ENCODE results near the gene CEP170. TPM values are rescaled to one million over a fixed set of nuclear protein-coding genes. Genes with fewer than 3 reads are reported as not detected.

The CEP170 gene
- total RNA-seq, 4 donors from 2014 or later: 6.0 to 92.4 (median 13.8) TPM

- Histone ChIP-seq H3K27me3 (no peaks in the 10 kb centered on the region), H3K36me3 (no peaks in the 10 kb centered on the region), H3K27ac (peak overlapping the region; percentile 93 to 97 (median 95)), H3K9me3 (no peaks in the 10 kb centered on the region), H3K4me1 (peaks cover 0 to 23% (median 8%) of the 10 kb centered on the region in 4 donors), H3K4me3 (peak overlapping the region; percentile 83 to 89 (median 86))
- peak; percentile 55 to 73 (median 67) for DNase-seq
- TF ChIP-seq POLR2A (IDR thresholded peaks at IDR 0.05): peak in 1 of 2 donors; percentile 24
- no peak for TF ChIP-seq CTCF (IDR thresholded peaks at IDR 0.05)
These were observed 701 bp downstream of the CEP170 start for GRCh38 chr1:243254233-243254926.

GRCh38 chr1:243253926-243254232 is 1.2 kb downstream of the CEP170 start:
- H3K27ac ChIP-seq: peak overlapping the region; percentile 93 to 97 (median 95)
- H3K4me1 ChIP-seq: peaks cover 0 to 23% (median 8%) of the 10 kb centered on the region in 4 donors
- peak overlapping the region; percentile 83 to 89 (median 86) for H3K4me3 ChIP-seq

GRCh38 chr1:243253211-243253925 is 1.7 kb downstream of the CEP170 start:
- Histone ChIP-seq H3K4me1 (peaks cover 0 to 23% (median 8%) of the 10 kb centered on the region in 4 donors), H3K9me3 (no peaks in the 10 kb centered on the region), H3K27me3 (no peaks in the 10 kb centered on the region), H3K36me3 (no peaks in the 10 kb centered on the region), H3K27ac (peak overlapping the region in 3 of 4 donors; percentile 93 to 97 (median 95)), H3K4me3 (peak overlapping the region; percentile 83 to 89 (median 86))
- TF ChIP-seq CTCF (IDR thresholded peaks at IDR 0.05): no peak
- TF ChIP-seq POLR2A (IDR thresholded peaks at IDR 0.05): no peak
- DNase-seq: no peak

More at GRCh38 chr1:243253926-243254232, 1.2 kb downstream of the CEP170 start:
- Histone ChIP-seq H3K27me3 (no peaks in the 10 kb centered on the region), H3K36me3 (no peaks in the 10 kb centered on the region), H3K9me3 (no peaks in the 10 kb centered on the region)
- no peak for DNase-seq
- TF ChIP-seq CTCF (IDR thresholded peaks at IDR 0.05): no peak
- TF ChIP-seq POLR2A (IDR thresholded peaks at IDR 0.05): no peak

GRCh38 chr1:243251539-243251938 is 3.5 kb downstream of the CEP170 start:
- no peak for TF ChIP-seq CTCF (IDR thresholded peaks at IDR 0.05)
- no peak for TF ChIP-seq POLR2A (IDR thresholded peaks at IDR 0.05)
- Histone ChIP-seq H3K27me3 (no peaks in the 10 kb centered on the region), H3K36me3 (no peaks in the 10 kb centered on the region), H3K27ac (no peak overlapping the region), H3K4me1 (peaks cover 0 to 17% (median 5%) of the 10 kb centered on the region in 4 donors), H3K4me3 (no peak overlapping the region), H3K9me3 (no peaks in the 10 kb centered on the region)
- no peak for DNase-seq

- no peak overlapping the region for H3K27ac ChIP-seq
- no peak overlapping the region for H3K4me3 ChIP-seq
- TF ChIP-seq POLR2A (IDR thresholded peaks at IDR 0.05) (no peak), CTCF (IDR thresholded peaks at IDR 0.05) (no peak)
- DNase-seq: no peak
- H3K4me1 ChIP-seq: peaks cover 0 to 14% (median 3%) of the 10 kb centered on the region in 4 donors
- H3K9me3 ChIP-seq: no peaks in the 10 kb centered on the region
- no peaks in the 10 kb centered on the region for H3K36me3 ChIP-seq
- H3K27me3 ChIP-seq: no peaks in the 10 kb centered on the region
These were observed 5.0 kb downstream of the CEP170 start for GRCh38 chr1:243250102-243250501.

Measured in Peyer's patch (tissue), 4 donors.